ENCODE data around the gene NOL3.

The NOL3 gene

DNA sequence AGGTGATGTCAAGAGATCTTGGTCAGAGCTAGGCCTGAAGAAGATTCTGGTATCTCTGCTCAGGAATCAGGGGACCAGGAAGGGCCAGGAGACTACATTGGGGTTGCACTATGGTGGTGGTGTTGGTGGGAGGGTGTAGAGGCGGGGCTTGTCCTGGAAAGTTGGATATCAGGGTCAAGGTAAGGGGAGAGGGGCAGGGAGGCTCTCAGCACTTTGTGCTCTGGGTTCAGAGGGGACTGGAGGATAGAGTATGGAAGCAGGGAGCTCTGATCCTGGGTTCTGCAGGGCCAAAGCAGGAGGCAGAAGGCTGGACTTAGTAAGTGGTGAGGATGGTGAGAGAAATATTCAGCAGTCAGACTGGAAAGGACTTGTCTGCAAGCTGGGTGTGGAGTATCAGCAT is 3.0 kb downstream of the NOL3 start:
- H3K9me3 Mint-ChIP-seq, result no peaks in the 10 kb centered on the region
- no peak for DNase-seq

DNA sequence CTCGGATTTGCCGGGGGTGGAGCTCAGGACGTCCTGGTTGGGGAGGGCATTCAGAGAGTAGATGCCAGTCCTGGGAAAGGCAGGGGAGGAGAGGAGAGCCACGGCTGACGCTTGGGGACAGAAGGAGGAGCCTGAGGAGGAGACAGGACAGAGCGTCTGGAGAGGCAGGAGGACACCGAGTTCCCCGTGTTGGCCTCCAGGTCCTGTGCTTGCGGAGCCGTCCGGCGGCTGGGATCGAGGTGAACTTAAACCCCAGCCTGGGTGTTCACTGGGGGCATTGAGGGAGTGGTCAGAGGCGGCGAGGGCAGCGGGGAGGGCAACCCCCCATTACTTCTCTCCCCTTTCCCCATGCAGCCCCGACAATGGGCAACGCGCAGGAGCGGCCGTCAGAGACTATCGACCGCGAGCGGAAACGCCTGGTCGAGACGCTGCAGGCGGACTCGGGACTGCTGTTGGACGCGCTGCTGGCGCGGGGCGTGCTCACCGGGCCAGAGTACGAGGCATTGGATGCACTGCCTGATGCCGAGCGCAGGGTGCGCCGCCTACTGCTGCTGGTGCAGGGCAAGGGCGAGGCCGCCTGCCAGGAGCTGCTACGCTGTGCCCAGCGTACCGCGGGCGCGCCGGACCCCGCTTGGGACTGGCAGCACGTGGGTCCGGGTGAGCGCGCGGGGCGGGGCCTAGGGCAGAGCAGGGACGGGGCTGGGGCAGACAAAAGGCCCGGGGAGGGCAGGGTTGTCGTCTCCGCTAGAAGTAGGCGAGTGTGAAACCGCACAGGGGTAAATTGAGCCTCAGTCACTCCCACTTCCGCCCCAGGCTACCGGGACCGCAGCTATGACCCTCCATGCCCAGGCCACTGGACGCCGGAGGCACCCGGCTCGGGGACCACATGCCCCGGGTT is 3.7 kb downstream of the NOL3 start:
- H3K4me1 Mint-ChIP-seq, result peaks cover 49% of the 10 kb centered on the region
- peaks cover 21% of the 10 kb centered on the region for H3K36me3 Mint-ChIP-seq (ENCODE audit: low read depth)
- TF ChIP-seq, protein P1, sequence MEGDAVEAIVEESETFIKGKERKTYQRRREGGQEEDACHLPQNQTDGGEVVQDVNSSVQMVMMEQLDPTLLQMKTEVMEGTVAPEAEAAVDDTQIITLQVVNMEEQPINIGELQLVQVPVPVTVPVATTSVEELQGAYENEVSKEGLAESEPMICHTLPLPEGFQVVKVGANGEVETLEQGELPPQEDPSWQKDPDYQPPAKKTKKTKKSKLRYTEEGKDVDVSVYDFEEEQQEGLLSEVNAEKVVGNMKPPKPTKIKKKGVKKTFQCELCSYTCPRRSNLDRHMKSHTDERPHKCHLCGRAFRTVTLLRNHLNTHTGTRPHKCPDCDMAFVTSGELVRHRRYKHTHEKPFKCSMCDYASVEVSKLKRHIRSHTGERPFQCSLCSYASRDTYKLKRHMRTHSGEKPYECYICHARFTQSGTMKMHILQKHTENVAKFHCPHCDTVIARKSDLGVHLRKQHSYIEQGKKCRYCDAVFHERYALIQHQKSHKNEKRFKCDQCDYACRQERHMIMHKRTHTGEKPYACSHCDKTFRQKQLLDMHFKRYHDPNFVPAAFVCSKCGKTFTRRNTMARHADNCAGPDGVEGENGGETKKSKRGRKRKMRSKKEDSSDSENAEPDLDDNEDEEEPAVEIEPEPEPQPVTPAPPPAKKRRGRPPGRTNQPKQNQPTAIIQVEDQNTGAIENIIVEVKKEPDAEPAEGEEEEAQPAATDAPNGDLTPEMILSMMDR (IDR thresholded peaks at IDR 0.05), result no peak
- peak overlapping the region; percentile 90 for H3K4me3 Mint-ChIP-seq
- no peaks in the 10 kb centered on the region for H3K9me3 Mint-ChIP-seq
- peak; percentile 79 for DNase-seq
- peaks cover 88% of the 10 kb centered on the region for H3K27me3 Mint-ChIP-seq (ENCODE audit: low read depth, poor library complexity)
- no peak overlapping the region for H3K27ac Mint-ChIP-seq

More for the DNA sequence above, 3.0 kb downstream of the NOL3 start:
- Mint-ChIP-seq H3K4me1 (peaks cover 45% of the 10 kb centered on the region), H3K27me3 (ENCODE audit: low read depth, poor library complexity) (peaks cover 88% of the 10 kb centered on the region), H3K27ac (no peak overlapping the region), H3K36me3 (ENCODE audit: low read depth) (peaks cover 21% of the 10 kb centered on the region), H3K4me3 (peak overlapping the region; percentile 90)
- TF ChIP-seq, protein P1 (IDR thresholded peaks at IDR 0.05), result no peak

DNA sequence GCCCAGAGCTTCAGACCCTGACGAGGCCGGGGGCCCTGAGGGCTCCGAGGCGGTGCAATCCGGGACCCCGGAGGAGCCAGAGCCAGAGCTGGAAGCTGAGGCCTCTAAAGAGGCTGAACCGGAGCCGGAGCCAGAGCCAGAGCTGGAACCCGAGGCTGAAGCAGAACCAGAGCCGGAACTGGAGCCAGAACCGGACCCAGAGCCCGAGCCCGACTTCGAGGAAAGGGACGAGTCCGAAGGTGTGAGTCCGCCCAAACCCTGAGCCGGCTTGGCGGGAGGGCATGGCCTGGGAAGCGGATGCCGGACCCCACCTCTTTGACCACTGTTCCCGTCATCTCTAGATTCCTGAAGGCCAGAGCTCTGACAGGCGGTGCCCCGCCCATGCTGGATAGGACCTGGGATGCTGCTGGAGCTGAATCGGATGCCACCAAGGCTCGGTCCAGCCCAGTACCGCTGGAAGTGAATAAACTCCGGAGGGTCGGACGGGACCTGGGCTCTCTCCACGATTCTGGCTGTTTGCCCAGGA is 4.4 kb downstream of the NOL3 start:
- Mint-ChIP-seq H3K36me3 (ENCODE audit: low read depth) (peaks cover 21% of the 10 kb centered on the region), H3K9me3 (no peaks in the 10 kb centered on the region), H3K27me3 (ENCODE audit: low read depth, poor library complexity) (peaks cover 88% of the 10 kb centered on the region), H3K4me3 (peak overlapping the region; percentile 30), H3K4me1 (peaks cover 42% of the 10 kb centered on the region), H3K27ac (no peak overlapping the region)
- DNase-seq, result no peak
- TF ChIP-seq, protein P1 (IDR thresholded peaks at IDR 0.05), result no peak

DNA sequence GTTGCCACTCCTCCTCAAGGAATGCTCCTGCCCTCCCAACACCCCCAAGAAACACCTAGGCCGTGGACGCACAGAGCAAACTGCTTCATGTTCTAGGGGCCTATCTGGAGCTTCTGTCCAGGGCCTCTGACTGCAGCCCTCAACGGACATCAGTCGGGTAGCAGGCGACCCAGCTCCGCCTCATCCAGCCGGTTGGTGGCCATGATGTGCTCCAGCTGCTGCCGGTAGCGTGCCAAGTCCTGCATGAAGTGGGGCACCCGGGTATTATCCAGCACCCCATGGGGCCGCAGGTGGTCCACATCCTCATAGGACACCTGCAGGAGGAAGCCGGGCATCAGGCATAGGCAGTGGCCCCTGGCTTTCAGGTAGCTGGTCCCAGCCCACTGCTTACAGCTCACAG is 6.3 kb downstream of the NOL3 start:
- Mint-ChIP-seq H3K36me3 (ENCODE audit: low read depth) (peaks cover 21% of the 10 kb centered on the region), H3K27me3 (ENCODE audit: low read depth, poor library complexity) (peaks cover 75% of the 10 kb centered on the region), H3K27ac (no peak overlapping the region), H3K9me3 (no peaks in the 10 kb centered on the region), H3K4me1 (peaks cover 27% of the 10 kb centered on the region), H3K4me3 (no peak overlapping the region)
- TF ChIP-seq, protein P1 (IDR thresholded peaks at IDR 0.05), result no peak
- DNase-seq, result no peak

DNA sequence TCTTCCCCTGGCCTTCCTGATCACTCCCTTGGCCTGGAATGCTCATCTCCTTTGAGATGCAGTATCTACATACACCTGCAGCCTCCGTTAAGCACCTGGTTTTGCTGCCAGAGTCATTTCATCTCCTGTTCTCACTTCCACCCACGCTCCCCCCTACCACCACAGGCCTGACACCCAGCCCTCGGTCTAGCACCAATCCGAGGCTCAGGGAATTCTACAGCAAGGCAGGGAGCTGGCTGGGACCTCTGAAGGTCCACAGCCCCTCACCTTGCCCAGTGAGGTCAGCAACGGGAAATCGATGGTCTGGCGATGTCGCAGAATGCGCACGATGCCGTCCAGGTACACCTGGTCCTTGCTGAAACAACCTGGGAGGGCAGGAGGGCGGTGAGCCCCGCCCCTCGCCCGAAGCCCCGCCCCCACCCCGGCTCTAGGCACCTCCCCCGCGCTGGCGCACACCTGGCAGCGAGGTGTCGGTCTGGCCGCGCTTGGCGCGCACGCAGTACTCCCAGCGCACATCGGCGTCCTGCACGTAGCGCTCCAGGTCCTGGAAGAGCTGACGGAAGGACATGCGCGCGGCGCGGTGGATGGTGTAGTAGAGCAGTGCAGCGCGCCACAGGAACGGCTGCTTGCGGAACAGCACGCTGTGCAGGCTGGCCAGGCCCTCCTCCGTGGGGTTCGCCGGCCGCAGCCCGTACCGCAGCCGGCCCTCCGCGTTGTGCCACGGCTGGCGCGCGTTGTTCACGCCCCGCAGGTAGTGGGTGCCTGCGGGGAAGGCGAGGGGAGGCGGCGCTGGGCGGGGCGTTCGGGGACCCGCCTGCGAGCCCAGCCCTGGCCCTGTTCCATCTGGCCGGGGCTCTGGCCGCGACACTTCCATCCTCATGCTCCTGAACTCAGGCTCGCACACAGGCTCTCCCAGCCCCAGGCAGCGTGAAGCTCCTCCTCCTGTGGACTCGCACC is 7.7 kb downstream of the NOL3 start:
- H3K9me3 Mint-ChIP-seq, result no peaks in the 10 kb centered on the region
- TF ChIP-seq, protein P1 (IDR thresholded peaks at IDR 0.05), result no peak
- peak overlapping the region; percentile 69 for H3K4me3 Mint-ChIP-seq
- peak; percentile 72 for DNase-seq
- H3K4me1 Mint-ChIP-seq, result peaks cover 22% of the 10 kb centered on the region
- no peak overlapping the region for H3K27ac Mint-ChIP-seq
- H3K27me3 Mint-ChIP-seq (ENCODE audit: low read depth, poor library complexity), result peaks cover 62% of the 10 kb centered on the region
- H3K36me3 Mint-ChIP-seq (ENCODE audit: low read depth), result peaks cover 21% of the 10 kb centered on the region
